Right ventricle myocardium inferior (tissue), 1 donor: Measurements from ENCODE around the gene EYA2. TPM values are rescaled to one million over a fixed set of nuclear protein-coding genes. Genes with fewer than 3 reads are reported as not detected.
A peak's percentile ranks its signal among the peaks of the same experiment; 100 is the strongest.
"Not testable (repeated sequence)": the region's sequence is repeated elsewhere in the genome, so short reads cannot be mapped to it uniquely, and the experiment has no call there.

Experiments used
- ATAC-seq: fragments of 200-7000 bp; cut with Tn5 transposase; one replicate; pipeline ENCODE4 v1.9.1; 2020; ENCODE audit warnings: mild to moderate bottlenecking, moderate library complexity
- DNase-seq: peaks from one replicate; pipeline ENCODE4 v3.0.0; 2021; ENCODE audit errors: missing footprints
- intact Hi-C: fragments of 100-400 bp; cut with DNase I; formaldehyde crosslinking; loops from one replicate; pipeline ENCODE4 v1.11.0; 2022
- total RNA-seq: library from RNA; stranded (reverse); fragmentation: NEBNext Ultra II Directional; extraction: Animal tissue kit (Norgen Biotek cat#: 25700); gene quantifications from one replicate; pipeline ENCODE4 v1.2.1, GENCODE V29; 2021
- donor health status: DM: no; HTN: yes; CAD: no; lungs with severe emphysema.

EYA2 gene
- total RNA-seq, 1 donor from 2014 or later, result 1.5 TPM

GRCh38 chr20:47191074-47191673 lies 296.5 kb downstream of the EYA2 start:
- no peak for DNase-seq
- intact Hi-C loops, result no loop called here
- ATAC-seq, result no peak

GRCh38 chr20:47191956-47192355 lies 297.3 kb downstream of the EYA2 start:
- DNase-seq, result no peak
- intact Hi-C loops, result no loop called here
- no peak for ATAC-seq

- DNase-seq, result no peak
- no peak for ATAC-seq
- intact Hi-C loops, result loop anchor here (5.0 kb wide), 1 partner anchor 427 kb away; no protein-coding TSS in a partner anchor
Measured at GRCh38 chr20:47195573-47195972, 300.9 kb downstream of the EYA2 start.

- intact Hi-C loops, result loop anchor here (1.0 to 5.0 kb wide), 2 partner anchors 188 to 426 kb away; no protein-coding TSS in a partner anchor
Measured at GRCh38 chr20:47196091-47197081, 301.7 kb downstream of the EYA2 start.

GRCh38 chr20:47198254-47198671 lies 303.6 kb downstream of the EYA2 start:
- intact Hi-C loops, result loop anchor here (5.0 kb wide), 1 partner anchor 424 kb away; no protein-coding TSS in a partner anchor
- DNase-seq, result no peak

More at GRCh38 chr20:47196091-47197081, 301.7 kb downstream of the EYA2 start:
- ATAC-seq (peak; percentile 76), DNase-seq (peak; percentile 89)

GRCh38 chr20:47198996-47199552 lies 304.4 kb downstream of the EYA2 start:
- DNase-seq (no peak), ATAC-seq (no peak)
- intact Hi-C loops, result loop anchor here (5.0 kb wide), 1 partner anchor 423 kb away; no protein-coding TSS in a partner anchor

More at GRCh38 chr20:47198254-47198671, 303.6 kb downstream of the EYA2 start:
- no peak for ATAC-seq

- ATAC-seq, result no peak
- intact Hi-C loops, result no loop called here
- DNase-seq, result no peak
Measured at GRCh38 chr20:47201074-47201730, 306.6 kb downstream of the EYA2 start.

- ATAC-seq, result no peak
- intact Hi-C loops, result no loop called here
- DNase-seq, result no peak
Measured at GRCh38 chr20:47202733-47203667, 308.4 kb downstream of the EYA2 start.

- intact Hi-C loops, result no loop called here
- DNase-seq, result no peak
Measured at GRCh38 chr20:47204008-47204849, 309.6 kb downstream of the EYA2 start.

GRCh38 chr20:47204850-47205122 lies 310.1 kb downstream of the EYA2 start:
- intact Hi-C loops, result loop anchor here (5.0 kb wide), 2 partner anchors 68 to 1418 kb away; no protein-coding TSS in a partner anchor
- not testable (repeated sequence) for ATAC-seq

More at GRCh38 chr20:47204008-47204849, 309.6 kb downstream of the EYA2 start:
- ATAC-seq, result no peak

GRCh38 chr20:47205577-47206123 lies 311.0 kb downstream of the EYA2 start:
- ATAC-seq (peak; percentile 84), DNase-seq (peak; percentile 86)
- intact Hi-C loops, result loop anchor here (5.0 kb wide), 2 partner anchors 67 to 1417 kb away; no protein-coding TSS in a partner anchor

More at GRCh38 chr20:47204850-47205122, 310.1 kb downstream of the EYA2 start:
- not testable (repeated sequence) for DNase-seq

- DNase-seq, ATAC-seq: not testable (repeated sequence)
- intact Hi-C loops, result loop anchor here (5.0 kb wide), 2 partner anchors 66 to 1416 kb away; no protein-coding TSS in a partner anchor
Measured at GRCh38 chr20:47206552-47206951, 311.9 kb downstream of the EYA2 start.

- intact Hi-C loops, result loop anchor here (5.0 kb wide), 2 partner anchors 65 to 1415 kb away; no protein-coding TSS in a partner anchor
- no peak for DNase-seq
- ATAC-seq, result peak; percentile 32
Measured at GRCh38 chr20:47206962-47207641, 312.5 kb downstream of the EYA2 start.

GRCh38 chr20:47208534-47209174 lies 314.0 kb downstream of the EYA2 start:
- intact Hi-C loops, result loop anchor here (5.0 kb wide), 2 partner anchors 64 to 1414 kb away; no protein-coding TSS in a partner anchor
- DNase-seq, result no peak
- ATAC-seq, result no peak

GRCh38 chr20:47209982-47210381 lies 315.3 kb downstream of the EYA2 start:
- intact Hi-C loops, result loop anchor here (5.0 kb wide), 2 partner anchors 62 to 1412 kb away; no protein-coding TSS in a partner anchor
- ATAC-seq (no peak), DNase-seq (no peak)
